ENCODE results near the gene GCH1. TPM values are rescaled to one million over a fixed set of nuclear protein-coding genes. Genes with fewer than 3 reads are reported as not detected.

GCH1 gene
- total RNA-seq, 1 donor from 2014 or later = 1.9 TPM

- intact Hi-C loops (cut with DNase I) = no loop called here
- no peak for ATAC-seq (ENCODE audit: poor library complexity)
Observed at GRCh38 chr14:54838931-54839512, 63.6 kb downstream of the GCH1 start.

GRCh38 chr14:54837508-54838149 lies 65.0 kb downstream of the GCH1 start:
- ATAC-seq (ENCODE audit: poor library complexity) (no peak), DNase-seq (no peak)
- intact Hi-C loops (cut with DNase I) = no loop called here

More at GRCh38 chr14:54838931-54839512, 63.6 kb downstream of the GCH1 start:
- DNase-seq = no peak

- no peak for ATAC-seq (ENCODE audit: poor library complexity)
- intact Hi-C loops (cut with DNase I) = no loop called here
- no peak for DNase-seq
Observed at GRCh38 chr14:54836231-54836630, 66.4 kb downstream of the GCH1 start.

GRCh38 chr14:54834727-54835126 lies 67.9 kb downstream of the GCH1 start:
- intact Hi-C loops (cut with DNase I) = no loop called here
- DNase-seq (no peak), ATAC-seq (ENCODE audit: poor library complexity) (no peak)

- DNase-seq = no peak
- intact Hi-C loops (cut with DNase I) = no loop called here
- no peak for ATAC-seq (ENCODE audit: poor library complexity)
Observed at GRCh38 chr14:54834081-54834480, 68.5 kb downstream of the GCH1 start.

- no peak for ATAC-seq (ENCODE audit: poor library complexity)
- no peak for DNase-seq
- intact Hi-C loops (cut with DNase I) = no loop called here
Observed at GRCh38 chr14:54830650-54831049, 72.0 kb downstream of the GCH1 start.

- ATAC-seq (ENCODE audit: poor library complexity) (no peak), DNase-seq (no peak)
- intact Hi-C loops (cut with DNase I) = no loop called here
Observed at GRCh38 chr14:54829486-54830224, 73.0 kb downstream of the GCH1 start.

GRCh38 chr14:54828037-54828436 lies 74.6 kb downstream of the GCH1 start:
- no peak for ATAC-seq (ENCODE audit: poor library complexity)
- intact Hi-C loops (cut with DNase I) = no loop called here
- no peak for DNase-seq

GRCh38 chr14:54823757-54824549 lies 78.7 kb downstream of the GCH1 start:
- DNase-seq = no peak
- ATAC-seq (ENCODE audit: poor library complexity) = no peak
- intact Hi-C loops (cut with DNase I) = no loop called here

GRCh38 chr14:54822685-54823084 lies 79.9 kb downstream of the GCH1 start:
- intact Hi-C loops (cut with DNase I) = no loop called here
- ATAC-seq (ENCODE audit: poor library complexity) = no peak
- DNase-seq = no peak

- intact Hi-C loops (cut with DNase I) = no loop called here
- DNase-seq (no peak), ATAC-seq (ENCODE audit: poor library complexity) (no peak)
Observed at GRCh38 chr14:54818201-54819133, 84.2 kb downstream of the GCH1 start.

- no peak for DNase-seq
- intact Hi-C loops (cut with DNase I) = no loop called here
Observed at GRCh38 chr14:54817506-54817905, 85.1 kb downstream of the GCH1 start.

GRCh38 chr14:54816450-54816849 lies 86.2 kb downstream of the GCH1 start:
- intact Hi-C loops (cut with DNase I) = no loop called here
- DNase-seq = no peak
- no peak for ATAC-seq (ENCODE audit: poor library complexity)

More at GRCh38 chr14:54817506-54817905, 85.1 kb downstream of the GCH1 start:
- no peak for ATAC-seq (ENCODE audit: poor library complexity)

GRCh38 chr14:54815515-54815914 lies 87.1 kb downstream of the GCH1 start:
- intact Hi-C loops (cut with DNase I) = no loop called here
- ATAC-seq (ENCODE audit: poor library complexity) = no peak
- DNase-seq = no peak

- intact Hi-C loops (cut with DNase I) = no loop called here
- DNase-seq (no peak), ATAC-seq (ENCODE audit: poor library complexity) (no peak)
Observed at GRCh38 chr14:54815016-54815415, 87.6 kb downstream of the GCH1 start.

GRCh38 chr14:54814076-54814475 lies 88.5 kb downstream of the GCH1 start:
- DNase-seq = no peak
- intact Hi-C loops (cut with DNase I) = no loop called here
- no peak for ATAC-seq (ENCODE audit: poor library complexity)

- DNase-seq = no peak
- no peak for ATAC-seq (ENCODE audit: poor library complexity)
- intact Hi-C loops (cut with DNase I) = no loop called here
Observed at GRCh38 chr14:54813081-54813480, 89.5 kb downstream of the GCH1 start.

GRCh38 chr14:54812617-54813016 lies 90.0 kb downstream of the GCH1 start:
- ATAC-seq (ENCODE audit: poor library complexity) (no peak), DNase-seq (no peak)
- intact Hi-C loops (cut with DNase I) = no loop called here

Measured in Right ventricle myocardium superior (tissue), 1 donor.